MCF 10A (cell line): ENCODE results near the gene IGHMBP2. TPM values are rescaled to one million over a fixed set of nuclear protein-coding genes. Genes with fewer than 3 reads are reported as not detected.

Experiments
- BruUV-seq: library from RNA; stranded (reverse); fragments of 400-500 nt; replicated peaks from 2 replicates; lab custom pipeline; 2021; lab: Mats Ljungman, UMichigan
- CTCF ChIA-PET: fragments of 300-600 bp; sonication (Branson Sonifier 250); formaldehyde crosslinking; extraction: SDS; loops from one replicate; lab custom pipeline; 2021; ENCODE audit warnings: antibody characterized with exemption, inconsistent platforms; lab: Yijun Ruan, JAX
- POLR2A ChIA-PET: fragments of 300-600, 350-650 bp; sonication (Branson Sonifier 250); formaldehyde crosslinking; extraction: SDS; loops from one replicate; lab custom pipeline; 2020; ENCODE audit warnings: antibody characterized with exemption, inconsistent platforms; lab: Yijun Ruan, JAX
- DNase-seq: peaks from one replicate; pipeline ENCODE4 v3.0.0-alpha.2; 2018; ENCODE audit not compliant: unreplicated experiment
- H3K27ac Mint-ChIP-seq: one replicate; pipeline ENCODE4 v1.8.0; 2022; ENCODE audit warnings: mild to moderate bottlenecking, low read depth, mixed read lengths; ENCODE audit not compliant: unreplicated experiment
- H3K27me3 Mint-ChIP-seq: one replicate; pipeline ENCODE4 v1.8.0; 2022; ENCODE audit warnings: mixed read lengths; ENCODE audit not compliant: insufficient read depth, unreplicated experiment
- H3K36me3 Mint-ChIP-seq: one replicate; pipeline ENCODE4 v1.8.0; 2022; ENCODE audit warnings: mild to moderate bottlenecking, moderate library complexity, mixed read lengths; ENCODE audit not compliant: insufficient read depth, unreplicated experiment
- H3K4me1 Mint-ChIP-seq: one replicate; pipeline ENCODE4 v1.8.0; 2022; ENCODE audit warnings: mixed read lengths; ENCODE audit not compliant: insufficient read depth, unreplicated experiment
- H3K4me3 Mint-ChIP-seq: one replicate; pipeline ENCODE4 v1.8.0; 2022; ENCODE audit warnings: mild to moderate bottlenecking, moderate library complexity, mixed read lengths; ENCODE audit not compliant: unreplicated experiment
- H3K9me3 Mint-ChIP-seq: one replicate; pipeline ENCODE4 v1.8.0; 2022; ENCODE audit warnings: mixed read lengths; ENCODE audit not compliant: unreplicated experiment
- CTCF ChIP-seq: fragments of 200-600 bp; IDR thresholded peaks from one replicate; pipeline ENCODE4 v1.8.0; 2022; ENCODE audit warnings: antibody characterized with exemption, mild to moderate bottlenecking; ENCODE audit not compliant: unreplicated experiment
- intact Hi-C: fragments of 100-400 bp; cut with micrococcal nuclease; formaldehyde crosslinking; loops from 2 replicates; pipeline ENCODE4 v1.14.1; 2022
- total RNA-seq: library from RNA; stranded (reverse); gene quantifications from 2 replicates; pipeline ENCODE4 v1.2.3, GENCODE V29; 2022

The IGHMBP2 gene
- total RNA-seq, 1 experiment from 2014 or later, result 19.8 TPM

GRCh38 chr11:68908273-68908672 lies 4.6 kb downstream of the IGHMBP2 start:
- Mint-ChIP-seq H3K36me3 (peaks cover 65% of the 10 kb centered on the region), H3K9me3 (no peaks in the 10 kb centered on the region), H3K27ac (no peak overlapping the region), H3K27me3 (no peaks in the 10 kb centered on the region), H3K4me3 (no peak overlapping the region), H3K4me1 (peaks cover 12% of the 10 kb centered on the region)
- intact Hi-C loops, result no loop called here
- ChIA-PET CTCF (no interaction called here), POLR2A (no interaction called here)
- BruUV-seq, result no TSS peak
- DNase-seq, result no peak
- no peak for TF ChIP-seq CTCF

DNA sequence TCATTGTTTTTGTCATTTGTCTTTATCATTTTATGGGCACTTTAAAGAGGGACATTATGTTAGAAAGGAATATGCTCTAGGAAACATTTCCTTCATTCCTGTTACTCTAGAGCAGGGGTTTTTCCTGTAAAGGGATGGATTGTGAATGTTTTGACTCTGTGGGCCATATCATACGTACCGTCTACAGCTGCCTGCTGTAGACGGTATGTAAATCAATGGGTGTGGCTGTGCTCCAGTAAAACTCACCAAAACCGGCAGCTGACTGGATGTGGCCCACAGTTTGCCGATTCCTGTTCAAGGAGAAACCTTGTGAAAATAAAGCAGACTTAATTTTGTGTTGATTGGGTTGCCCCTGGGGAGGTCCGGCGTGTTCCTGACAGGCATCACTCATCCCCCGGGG lies 7.3 kb downstream of the IGHMBP2 start:
- peaks cover 91% of the 10 kb centered on the region for H3K36me3 Mint-ChIP-seq
- H3K9me3 Mint-ChIP-seq, result no peaks in the 10 kb centered on the region
- no peak for DNase-seq
- ChIA-PET CTCF (interaction anchor here (0.6 kb wide), 1 partner anchor 14 kb away, joined by 3 read pairs; no protein-coding TSS in a partner anchor), POLR2A (interaction anchor here (1.0 kb wide), 1 partner anchor 308 kb away, joined by 3 read pairs; no protein-coding TSS in a partner anchor)
- H3K27me3 Mint-ChIP-seq, result no peaks in the 10 kb centered on the region
- H3K27ac Mint-ChIP-seq, result no peak overlapping the region
- H3K4me3 Mint-ChIP-seq, result no peak overlapping the region
- intact Hi-C loops, result no loop called here
- BruUV-seq, result no TSS peak
- no peaks in the 10 kb centered on the region for H3K4me1 Mint-ChIP-seq
- TF ChIP-seq CTCF, result no peak

DNA sequence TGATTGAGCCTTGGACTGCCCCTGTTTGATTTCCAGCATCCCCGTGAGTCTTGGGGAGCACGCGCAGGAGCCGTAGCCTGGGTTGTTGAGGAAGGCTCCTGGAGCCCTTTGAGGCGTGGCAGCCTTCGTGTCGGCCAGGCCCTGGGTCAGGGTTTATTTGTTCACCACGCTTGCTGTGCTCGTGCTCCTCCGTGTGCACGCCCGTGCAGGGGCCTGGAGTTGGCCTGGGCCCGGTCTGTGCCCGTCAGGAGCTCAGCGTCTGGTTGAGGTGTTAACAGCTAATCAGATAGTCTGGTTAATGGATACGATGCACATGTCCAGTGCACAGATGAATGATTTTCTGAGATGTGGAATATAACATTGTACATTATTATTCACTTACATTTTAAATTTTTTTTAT lies 8.0 kb downstream of the IGHMBP2 start:
- Mint-ChIP-seq H3K36me3 (peaks cover 97% of the 10 kb centered on the region), H3K27me3 (no peaks in the 10 kb centered on the region), H3K4me3 (no peak overlapping the region), H3K4me1 (no peaks in the 10 kb centered on the region), H3K9me3 (no peaks in the 10 kb centered on the region), H3K27ac (no peak overlapping the region)
- TF ChIP-seq CTCF, result no peak
- DNase-seq, result no peak
- POLR2A ChIA-PET, result no interaction called here
- no TSS peak for BruUV-seq
- intact Hi-C loops, result no loop called here
- CTCF ChIA-PET, result no interaction called here

DNA sequence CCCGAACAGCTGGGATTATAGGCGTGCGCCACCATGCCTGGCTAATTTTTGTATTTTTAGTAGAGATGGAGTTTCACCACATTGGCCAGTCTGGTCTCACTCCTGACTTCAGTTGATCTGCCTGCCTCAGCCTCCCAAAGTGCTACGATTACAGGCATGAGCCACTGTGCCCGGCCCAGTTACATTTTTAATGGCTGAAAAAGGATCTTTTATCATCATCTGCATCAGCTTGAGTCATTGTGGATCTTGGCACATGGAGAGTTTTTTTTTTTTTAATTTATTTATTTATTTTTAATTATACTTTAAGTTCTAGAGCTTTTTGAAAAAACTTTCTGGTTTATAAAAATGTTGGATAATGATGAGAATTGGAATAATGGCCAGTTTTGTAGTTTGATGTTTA lies 8.6 kb downstream of the IGHMBP2 start:
- peaks cover 97% of the 10 kb centered on the region for H3K36me3 Mint-ChIP-seq
- H3K4me1 Mint-ChIP-seq, result no peaks in the 10 kb centered on the region
- no TSS peak for BruUV-seq
- ChIA-PET CTCF (no interaction called here), POLR2A (interaction anchor here (0.6 kb wide), 1 partner anchor 220 kb away, joined by 4 read pairs; no protein-coding TSS in a partner anchor)
- H3K27me3 Mint-ChIP-seq, result no peaks in the 10 kb centered on the region
- no peaks in the 10 kb centered on the region for H3K9me3 Mint-ChIP-seq
- no peak for TF ChIP-seq CTCF
- H3K27ac Mint-ChIP-seq, result no peak overlapping the region
- H3K4me3 Mint-ChIP-seq, result no peak overlapping the region
- DNase-seq, result no peak
- intact Hi-C loops, result no loop called here
